Fibroblast of lung (primary cell): ENCODE measurements around the gene HPCAL1.

Experiments
- CTCF ChIP-seq, 2 donors: IDR thresholded peaks in 1 of 2; conservative IDR thresholded peaks in 1 of 2; 1 replicate in 1 of 2; 2 replicates in 1 of 2; pipeline ENCODE4 v1.5.1; 2011 to 2012; ENCODE audit warnings: low read length in 2 of 2, control low read depth in 1 of 2, inconsistent platforms in 1 of 2, low read depth in 1 of 2, mild to moderate bottlenecking in 1 of 2
- EZH2 ChIP-seq: IDR thresholded peaks from 2 replicates; pipeline ENCODE4 v1.5.1; 2012; ENCODE audit warnings: low read length, control low read depth, mild to moderate bottlenecking; ENCODE audit errors: missing control alignments

- TF ChIP-seq CTCF (conservative IDR thresholded peaks at IDR 0.05 in 1 of 2, IDR thresholded peaks at IDR 0.05 in 1 of 2; ENCODE audit: low read depth in 1 of 2, low read length in 2 of 2) (no peak), EZH2 (no peak)
Observed at GRCh38 chr2:10324095-10324832, 21.6 kb downstream of the HPCAL1 start.
